HCT116 (cell line): Measurements from ENCODE around the gene ITK. TPM values are rescaled to one million over a fixed set of nuclear protein-coding genes. Genes with fewer than 3 reads are reported as not detected.
"Not testable (repeated sequence)": the region's sequence is repeated elsewhere in the genome, so short reads cannot be mapped to it uniquely, and the experiment has no call there.

Experiments used
- ATAC-seq: fragments of 200-7000 bp; cut with Tn5 transposase; 2 replicates; pipeline ENCODE4 v1.9.1; 2020; ENCODE audit warnings: mild to moderate bottlenecking, moderate library complexity
- BruUV-seq: library from RNA; stranded (reverse); fragments of 400-500 nt; replicated peaks from 2 replicates; lab custom pipeline; 2021; lab: Mats Ljungman, UMichigan
- CTCF ChIA-PET: fragments of 300-600 bp; sonication (Branson Sonifier 250); formaldehyde crosslinking; loops from one replicate; lab custom pipeline; 2021; ENCODE audit warnings: antibody characterized with exemption; lab: Charles Lee
- POLR2A ChIA-PET: fragments of 300-600, 350-600 bp; sonication (Branson Sonifier 250); formaldehyde crosslinking; loops from one replicate; lab custom pipeline; 2021; ENCODE audit warnings: antibody characterized with exemption; lab: Charles Lee
- RAD21 ChIA-PET, 2 experiments: fragments of 300-600 bp; sonication (Branson Sonifier 250); formaldehyde crosslinking; loops; one replicate each; lab custom pipeline; 2023; ENCODE audit warnings: low total read pairs in 2 of 2; ENCODE audit not compliant: uncharacterized antibody in 2 of 2, unreplicated experiment in 2 of 2, low non-redundant PET in 1 of 2; lab: Charles Lee
- DNase-seq: peaks from one replicate; pipeline ENCODE4 v3.0.0-alpha.2; 2010; ENCODE audit warnings: low read depth, low spot score
- H2AFZ ChIP-seq: fragments of 200-600 bp; shearing (Covaris generic), sonication (generic); 2 replicates; pipeline ENCODE4 v1.6.1; 2017; ENCODE audit warnings: low read depth, mixed run types, mixed read lengths, antibody characterized with exemption, low read length; ENCODE audit not compliant: poor library complexity, severe bottlenecking
- H3K27ac ChIP-seq: 2 replicates; pipeline ENCODE4 v1.5.1; 2012; ENCODE audit warnings: low read depth, low read length
- H3K27me3 ChIP-seq: fragments of 200-600 bp; sonication (generic); 2 replicates; pipeline ENCODE4 v1.6.1; 2016; ENCODE audit warnings: mixed run types, low read length, mixed read lengths; ENCODE audit not compliant: insufficient read depth
- H3K36me3 ChIP-seq, 2 experiments: fragments of 200-500 bp in 1 of 2; fragments of 200-600 bp in 1 of 2; sonication (Bioruptor generic) in 1 of 2; sonication (generic) in 1 of 2; 2 replicates each; pipeline versions ENCODE4 v1.5.1 to v1.6.1; 2014 to 2016; ENCODE audit warnings: low read length in 2 of 2, inconsistent platforms in 1 of 2, mixed read lengths in 1 of 2, mixed run types in 1 of 2; ENCODE audit not compliant: insufficient read depth in 2 of 2, control insufficient read depth in 1 of 2
- H3K4me1 ChIP-seq, 2 experiments: fragments of 200-600 bp in 1 of 2; sonication (generic) in 1 of 2; 2 replicates each; pipeline versions ENCODE4 v1.5.1 to v1.6.1; 2012 to 2017; ENCODE audit warnings: low read length in 2 of 2, inconsistent platforms in 1 of 2, mild to moderate bottlenecking in 1 of 2, mixed read lengths in 1 of 2, mixed run types in 1 of 2, moderate library complexity in 1 of 2; ENCODE audit not compliant: insufficient read depth in 2 of 2, control insufficient read depth in 1 of 2
- H3K4me2 ChIP-seq: fragments of 200-600 bp; sonication (generic); 2 replicates; pipeline ENCODE4 v1.6.1; 2017; ENCODE audit warnings: mixed run types, low read length, mixed read lengths
- H3K4me3 ChIP-seq, 2 experiments: fragments of 200-600 bp in 1 of 2; sonication (generic) in 1 of 2; replicated peaks in 1 of 2; 2 replicates each; pipeline ENCODE4 v1.5.1; 2011 to 2016; ENCODE audit warnings: low read length in 2 of 2, control low read depth in 1 of 2, low read depth in 1 of 2, mild to moderate bottlenecking in 1 of 2, mixed read lengths in 1 of 2, mixed run types in 1 of 2
- H3K79me2 ChIP-seq: fragments of 200-600 bp; sonication (generic); 2 replicates; pipeline ENCODE4 v1.6.1; 2017; ENCODE audit warnings: mild to moderate bottlenecking, mixed run types, low read length, moderate library complexity, mixed read lengths; ENCODE audit not compliant: insufficient read depth
- H3K9ac ChIP-seq: fragments of 200-600 bp; sonication (generic); 2 replicates; pipeline ENCODE4 v1.6.1; 2016; ENCODE audit warnings: low read length, mixed read lengths
- H3K9me2 ChIP-seq: fragments of 200-600 bp; sonication (generic), shearing (Covaris generic); 2 replicates; pipeline ENCODE4 v1.6.1; 2017; ENCODE audit warnings: mixed run types, mild to moderate bottlenecking, moderate library complexity; ENCODE audit not compliant: insufficient read depth
- H3K9me3 ChIP-seq, 2 experiments: fragments of 200-500 bp in 1 of 2; fragments of 200-600 bp in 1 of 2; sonication (Bioruptor generic) in 1 of 2; sonication (generic) in 1 of 2; 2 replicates each; pipeline ENCODE4 v1.6.1; 2014 to 2017; ENCODE audit warnings: low read length in 2 of 2, mixed read lengths in 2 of 2, inconsistent platforms in 1 of 2, low read depth in 1 of 2, mild to moderate bottlenecking in 1 of 2, mixed run types in 1 of 2, moderate library complexity in 1 of 2; ENCODE audit not compliant: control insufficient read depth in 1 of 2, insufficient read depth in 1 of 2
- H4K20me1 ChIP-seq: fragments of 200-600 bp; sonication (generic), shearing (Covaris generic); 2 replicates; pipeline ENCODE4 v1.6.1; 2017; ENCODE audit warnings: mixed run types, mild to moderate bottlenecking, moderate library complexity; ENCODE audit not compliant: insufficient read depth
- JUND ChIP-seq: IDR thresholded peaks from 2 replicates; pipeline ENCODE4 v1.6.1; 2012
- intact Hi-C: fragments of 100-400 bp; cut with micrococcal nuclease; formaldehyde crosslinking; loops from 2 replicates; pipeline ENCODE4 v1.10.0; 2022
- total RNA-seq: library from RNA; stranded (reverse); gene quantifications from one replicate; pipeline ENCODE4 v1.2.1, GENCODE V29; 2021; ENCODE audit not compliant: unreplicated experiment
- TF ChIP-seq, protein P1 (sequence below): IDR thresholded peaks from 2 replicates; pipeline ENCODE4 v1.6.1; 2011; ENCODE audit warnings: mild to moderate bottlenecking, low read length, moderate library complexity; ENCODE audit not compliant: insufficient replicate concordance; ENCODE audit errors: extremely low read depth

Gene ITK
- total RNA-seq, 1 experiment from 2014 or later: 0.37 TPM

GRCh38 chr5:157241483-157241882 is 60.8 kb downstream of the ITK start:
- ChIA-PET POLR2A (no interaction called here), RAD21 (no interaction called here), CTCF (no interaction called here)
- H3K9ac ChIP-seq: no peak overlapping the region
- no peak for ATAC-seq
- intact Hi-C loops: no loop called here
- no peaks in the 10 kb centered on the region for H3K9me3 ChIP-seq
- no peaks in the 10 kb centered on the region for H3K9me2 ChIP-seq
- H3K27me3 ChIP-seq: no peaks in the 10 kb centered on the region
- H3K36me3 ChIP-seq: no peaks in the 10 kb centered on the region
- BruUV-seq: no TSS peak
- no peaks in the 10 kb centered on the region for H3K79me2 ChIP-seq
- no peak for TF ChIP-seq JUND
- TF ChIP-seq, protein P1, sequence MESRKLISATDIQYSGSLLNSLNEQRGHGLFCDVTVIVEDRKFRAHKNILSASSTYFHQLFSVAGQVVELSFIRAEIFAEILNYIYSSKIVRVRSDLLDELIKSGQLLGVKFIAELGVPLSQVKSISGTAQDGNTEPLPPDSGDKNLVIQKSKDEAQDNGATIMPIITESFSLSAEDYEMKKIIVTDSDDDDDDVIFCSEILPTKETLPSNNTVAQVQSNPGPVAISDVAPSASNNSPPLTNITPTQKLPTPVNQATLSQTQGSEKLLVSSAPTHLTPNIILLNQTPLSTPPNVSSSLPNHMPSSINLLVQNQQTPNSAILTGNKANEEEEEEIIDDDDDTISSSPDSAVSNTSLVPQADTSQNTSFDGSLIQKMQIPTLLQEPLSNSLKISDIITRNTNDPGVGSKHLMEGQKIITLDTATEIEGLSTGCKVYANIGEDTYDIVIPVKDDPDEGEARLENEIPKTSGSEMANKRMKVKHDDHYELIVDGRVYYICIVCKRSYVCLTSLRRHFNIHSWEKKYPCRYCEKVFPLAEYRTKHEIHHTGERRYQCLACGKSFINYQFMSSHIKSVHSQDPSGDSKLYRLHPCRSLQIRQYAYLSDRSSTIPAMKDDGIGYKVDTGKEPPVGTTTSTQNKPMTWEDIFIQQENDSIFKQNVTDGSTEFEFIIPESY: no peak
- TF ChIP-seq, all 23 proteins: peak for 0
- peaks cover 2 to 8% of the 10 kb centered on the region in 2 experiments; a peak in 3 of 4 replicates for H3K4me1 ChIP-seq
- no peaks in the 10 kb centered on the region for H4K20me1 ChIP-seq
- H2AFZ ChIP-seq: no peak overlapping the region
- no peak overlapping the region for H3K4me3 ChIP-seq
- no peak overlapping the region for H3K27ac ChIP-seq
- no peak overlapping the region for H3K4me2 ChIP-seq
- DNase-seq: no peak

- H2AFZ ChIP-seq, H3K4me3 ChIP-seq, intact Hi-C loops, H3K27ac ChIP-seq, H3K79me2 ChIP-seq, H3K9me3 ChIP-seq, H3K4me1 ChIP-seq, H3K9me2 ChIP-seq, RAD21 ChIA-PET, ATAC-seq, H3K36me3 ChIP-seq, H3K27me3 ChIP-seq, H3K4me2 ChIP-seq, CTCF ChIA-PET, H3K9ac ChIP-seq, POLR2A ChIA-PET, H4K20me1 ChIP-seq, BruUV-seq, DNase-seq: not testable (repeated sequence)
Measured at GRCh38 chr5:157244704-157245103, 64.1 kb downstream of the ITK start.
